IMR-90 (cell line): Measurements from ENCODE around the gene RAD51AP1. TPM values are rescaled to one million over a fixed set of nuclear protein-coding genes. Genes with fewer than 3 reads are reported as not detected.

Source experiments
- ATAC-seq: fragments of 200-7000 bp; cut with Tn5 transposase; 2 replicates; pipeline ENCODE4 v1.9.1; 2020; ENCODE audit warnings: low read depth, mild to moderate bottlenecking, moderate library complexity
- BruUV-seq: library from RNA; stranded (reverse); fragments of 400-500 nt; replicated peaks from 2 replicates; lab custom pipeline; 2021; lab: Mats Ljungman, UMichigan
- CTCF ChIA-PET: fragments of 300-600 bp; formaldehyde crosslinking; extraction: SDS; loops from one replicate; lab custom pipeline; 2021; ENCODE audit warnings: antibody characterized with exemption; lab: Yijun Ruan, JAX
- POLR2A ChIA-PET: fragments of 300-600 bp; sonication (Branson Sonifier 250); formaldehyde crosslinking; loops from one replicate; lab custom pipeline; 2022; ENCODE audit warnings: antibody characterized with exemption; ENCODE audit not compliant: unreplicated experiment; lab: Charles Lee
- DNase-seq: peaks from one replicate; pipeline ENCODE4 v3.0.0; 2013
- H2AFZ ChIP-seq: replicated peaks from 2 replicates; pipeline ENCODE3; 2013; ENCODE audit warnings: low read length, mild to moderate bottlenecking; ENCODE audit not compliant: poor library complexity
- H2AK5ac ChIP-seq: 2 replicates; pipeline ENCODE4 v1.6.1; 2013; ENCODE audit warnings: low read depth, low read length, inconsistent platforms
- H2AK9ac ChIP-seq: replicated peaks from 2 replicates; pipeline ENCODE3; 2013; ENCODE audit warnings: mild to moderate bottlenecking, low read depth, low read length, moderate library complexity; ENCODE audit not compliant: poor library complexity
- H2BK120ac ChIP-seq: 2 replicates; pipeline ENCODE4 v1.6.1; 2013; ENCODE audit warnings: low read depth, low read length, inconsistent platforms
- H2BK15ac ChIP-seq: 3 replicates; pipeline ENCODE4 v1.6.1; 2013; ENCODE audit warnings: low read depth, low read length, inconsistent platforms
- H2BK20ac ChIP-seq: 2 replicates; pipeline ENCODE4 v1.6.1; 2013; ENCODE audit warnings: low read depth, mild to moderate bottlenecking, inconsistent platforms, low read length, moderate library complexity
- H2BK5ac ChIP-seq: 2 replicates; pipeline ENCODE4 v1.6.1; 2013; ENCODE audit warnings: mild to moderate bottlenecking, low read depth, low read length, inconsistent platforms; ENCODE audit not compliant: poor library complexity, severe bottlenecking
- H3K14ac ChIP-seq: replicated peaks from 2 replicates; pipeline ENCODE4 v1.6.1; 2013; ENCODE audit warnings: low read depth, low read length, inconsistent platforms
- H3K18ac ChIP-seq: 2 replicates; pipeline ENCODE4 v1.6.1; 2013; ENCODE audit warnings: low read depth, low read length, control low read depth
- H3K23ac ChIP-seq: 2 replicates; pipeline ENCODE4 v1.6.1; 2013; ENCODE audit warnings: low read depth, low read length, inconsistent platforms
- H3K27ac ChIP-seq: 2 replicates; pipeline ENCODE4 v1.5.1; 2013; ENCODE audit warnings: mild to moderate bottlenecking, control low read depth, low read length; ENCODE audit not compliant: insufficient read depth
- H3K27me3 ChIP-seq: 2 replicates; pipeline ENCODE4 v1.6.1; 2013; ENCODE audit warnings: low read length; ENCODE audit not compliant: control insufficient read depth, insufficient read depth
- H3K36me3 ChIP-seq: 2 replicates; pipeline ENCODE4 v1.6.1; 2013; ENCODE audit warnings: low read length, mixed read lengths; ENCODE audit not compliant: control insufficient read depth, insufficient read depth
- H3K4ac ChIP-seq: 2 replicates; pipeline ENCODE4 v1.6.1; 2013; ENCODE audit warnings: low read depth, low read length, inconsistent platforms
- H3K4me1 ChIP-seq: 2 replicates; pipeline ENCODE4 v1.6.1; 2013; ENCODE audit warnings: low read length, mixed read lengths; ENCODE audit not compliant: control insufficient read depth, insufficient read depth
- H3K4me2 ChIP-seq: 2 replicates; pipeline ENCODE4 v1.6.1; 2013; ENCODE audit warnings: low read depth, mild to moderate bottlenecking, control low read depth, low read length, moderate library complexity
- H3K4me3 ChIP-seq: 2 replicates; pipeline ENCODE4 v1.5.1; 2013; ENCODE audit warnings: low read depth, mild to moderate bottlenecking, control low read depth, low read length, moderate library complexity; ENCODE audit not compliant: insufficient read depth
- H3K56ac ChIP-seq: 2 replicates; pipeline ENCODE4 v1.6.1; 2013; ENCODE audit warnings: low read length, inconsistent platforms; ENCODE audit not compliant: insufficient read depth; ENCODE audit errors: extremely low read depth
- H3K79me1 ChIP-seq, 2 experiments: 2 replicates each; pipeline ENCODE4 v1.6.1; 2013; ENCODE audit warnings: low read length in 2 of 2, inconsistent platforms in 1 of 2, low read depth in 1 of 2
- H3K9ac ChIP-seq: 2 replicates; pipeline ENCODE4 v1.6.1; 2013; ENCODE audit warnings: low read depth, low read length, control low read depth
- H3K9me1 ChIP-seq: 2 replicates; pipeline ENCODE4 v1.6.1; 2013; ENCODE audit warnings: low read length, inconsistent platforms; ENCODE audit not compliant: insufficient read depth
- H3K9me3 ChIP-seq: 2 replicates; pipeline ENCODE4 v1.6.1; 2013; ENCODE audit warnings: low read length; ENCODE audit not compliant: control insufficient read depth, insufficient read depth
- H4K20me1 ChIP-seq: 2 replicates; pipeline ENCODE4 v1.6.1; 2013; ENCODE audit warnings: low read length, inconsistent platforms; ENCODE audit not compliant: insufficient read depth
- H4K5ac ChIP-seq: 2 replicates; pipeline ENCODE4 v1.6.1; 2013; ENCODE audit warnings: mild to moderate bottlenecking, low read depth, low read length, control low read depth
- H4K8ac ChIP-seq, 2 experiments: 2 replicates each; pipeline ENCODE4 v1.6.1; 2013; ENCODE audit warnings: low read depth in 2 of 2, low read length in 2 of 2, control low read depth in 1 of 2, inconsistent platforms in 1 of 2
- H4K91ac ChIP-seq: 2 replicates; pipeline ENCODE4 v1.6.1; 2013; ENCODE audit warnings: low read depth, low read length, inconsistent platforms; ENCODE audit not compliant: insufficient read depth
- CHD1 ChIP-seq: IDR thresholded peaks from 2 replicates; pipeline ENCODE4 v1.6.1; 2012; ENCODE audit warnings: low read depth, low read length, improper control_type of control experiment
- CTCF ChIP-seq: conservative IDR thresholded peaks from 2 replicates; pipeline ENCODE4 v1.5.1; 2012; ENCODE audit warnings: mild to moderate bottlenecking, low read depth, low read length, improper control_type of control experiment
- ELK1 ChIP-seq: fragments of 150-350 bp; IDR thresholded peaks from 2 replicates; pipeline ENCODE4 v1.6.1; 2016; ENCODE audit warnings: low read depth, mild to moderate bottlenecking, low read length, moderate library complexity, borderline replicate concordance
- MAZ ChIP-seq: IDR thresholded peaks from 2 replicates; pipeline ENCODE4 v1.6.1; 2012; ENCODE audit warnings: low read depth, mild to moderate bottlenecking, low read length, improper control_type of control experiment, moderate library complexity, borderline replicate concordance
- POLR2A ChIP-seq: IDR thresholded peaks from 2 replicates; pipeline ENCODE4 v1.6.1; 2012; ENCODE audit warnings: mild to moderate bottlenecking, low read depth, low read length
- RCOR1 ChIP-seq: IDR thresholded peaks from 2 replicates; pipeline ENCODE4 v1.6.1; 2012; ENCODE audit warnings: mild to moderate bottlenecking, low read length, improper control_type of control experiment; ENCODE audit not compliant: insufficient replicate concordance
- USF2 ChIP-seq: fragments of 150-350 bp; IDR thresholded peaks from 2 replicates; pipeline ENCODE4 v1.6.1; 2017; ENCODE audit warnings: mild to moderate bottlenecking, antibody characterized with exemption, low read length, low read depth
- WGBS, 2 experiments: methylation state at CpG; one replicate each; pipeline versions ENCODE4 v1.1.5 to v1.1.7; 2013; ENCODE audit warnings: missing lambda C conversion rate in 2 of 2; ENCODE audit not compliant: insufficient read length in 1 of 2; ENCODE audit errors: extremely low coverage in 2 of 2; 5-methylcytosine and 5-hydroxymethylcytosine counted together
- dilution Hi-C: fragments of 300-500 bp; cut with HindIII; formaldehyde crosslinking; loops from one replicate; pipeline ENCODE4 v1.14.3; 2018; ENCODE audit warnings: low sequenced_read_pairs; ENCODE audit not compliant: unreplicated experiment
- in situ Hi-C: fragments of 300-500 bp; cut with MboI; formaldehyde crosslinking; loops from 3 replicates; pipeline ENCODE4 v1.14.3; 2019; ENCODE audit warnings: low sequenced_read_pairs, inconsistent platforms, mixed read lengths
- intact Hi-C: fragments of 100-400 bp; cut with micrococcal nuclease; formaldehyde crosslinking; loops from 2 replicates; pipeline ENCODE4 v1.10.0; 2022
- polyA plus RNA-seq, 3 experiments: library from polyadenylated mRNA; depleted of rRNA; stranded (reverse); fragments of >200 nt; gene quantifications; 2 replicates each; pipeline ENCODE4 v1.2.3, GENCODE V29; 2012; ENCODE audit warnings: low replicate concordance in 1 of 3
- total RNA-seq: library from RNA; depleted of rRNA; stranded (reverse); fragments of >200 nt; gene quantifications from 2 replicates; pipeline ENCODE4 v1.2.3, GENCODE V29; 2012

RAD51AP1 gene
- total and polyA plus RNA-seq, 2 of the 4 experiments (the other 2 are of a cell fraction) = 6.5 to 10.2 TPM

DNA sequence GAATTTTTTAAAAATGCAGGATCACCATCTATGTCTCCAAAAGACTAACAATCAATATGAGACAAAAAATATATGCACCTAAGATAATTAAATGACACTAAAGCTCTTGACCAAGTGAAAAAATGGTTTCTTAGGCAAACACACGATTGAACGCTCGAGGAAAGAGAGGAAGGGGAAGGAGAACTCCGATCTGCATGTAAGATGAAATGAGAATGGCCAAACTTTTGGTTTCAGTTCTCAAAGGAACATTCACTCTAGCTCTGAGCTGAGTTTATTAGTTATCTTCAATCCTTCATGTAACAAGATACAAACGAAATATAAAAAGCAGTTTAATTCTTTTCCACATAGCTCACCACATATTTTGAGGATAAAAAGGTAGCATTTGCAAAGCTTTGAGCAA, 26.1 kb downstream of the RAD51AP1 start:
- H3K9ac ChIP-seq = no peak overlapping the region
- DNase-seq (no peak), ATAC-seq (no peak)
- no peaks in the 10 kb centered on the region for H3K9me1 ChIP-seq
- no peak overlapping the region for H3K4me3 ChIP-seq
- TF ChIP-seq MAZ (no peak), RCOR1 (no peak), USF2 (no peak), CTCF (no peak), POLR2A (no peak), ELK1 (no peak), CHD1 (no peak)
- no peak overlapping the region for H3K27ac ChIP-seq
- in situ Hi-C loops (no loop called here), intact Hi-C loops (no loop called here), dilution Hi-C loops (no loop called here)
- no peak overlapping the region for H2BK5ac ChIP-seq
- no peaks in the 10 kb centered on the region for H3K9me3 ChIP-seq
- H4K5ac ChIP-seq = no peak overlapping the region
- no peak overlapping the region for H3K14ac ChIP-seq
- no peaks in the 10 kb centered on the region for H4K20me1 ChIP-seq
- no peak overlapping the region for H2AFZ ChIP-seq
- no peak overlapping the region for H3K4me2 ChIP-seq
- no peak overlapping the region for H2BK20ac ChIP-seq
- POLR2A ChIA-PET = no interaction called here
- no peaks in the 10 kb centered on the region for H3K79me1 ChIP-seq
- H2BK120ac ChIP-seq = no peak overlapping the region
- no peak overlapping the region for H4K8ac ChIP-seq
- H2AK5ac ChIP-seq = no peak overlapping the region
- no peak overlapping the region for H3K18ac ChIP-seq
- no peaks in the 10 kb centered on the region for H3K4me1 ChIP-seq
- no TSS peak for BruUV-seq
- H2BK15ac ChIP-seq = no peak overlapping the region
- H3K56ac ChIP-seq = no peak overlapping the region
- CTCF ChIA-PET = no interaction called here
- no peaks in the 10 kb centered on the region for H3K27me3 ChIP-seq
- H4K91ac ChIP-seq = no peak overlapping the region
- H3K4ac ChIP-seq = no peak overlapping the region
- H2AK9ac ChIP-seq = no peak overlapping the region
- no peak overlapping the region for H3K23ac ChIP-seq
- H3K36me3 ChIP-seq = no peaks in the 10 kb centered on the region
- WGBS, 2 experiments = no CpG with 5 or more reads among the region's 5 CpGs
